Activated T-helper 9 cell treated with anti-CD3 and anti-CD28 coated beads, Interleukin-2, amount 50 U/mL, for 16 hours (primary cell): ENCODE measurements around the gene DDX56.
"Not testable (repeated sequence)": the region's sequence is repeated elsewhere in the genome, so short reads cannot be mapped to it uniquely, and the experiment has no call there.

Experiments used
- DNase-seq: peaks from one replicate; pipeline ENCODE4 v3.0.0-alpha.2; 2020; ENCODE audit warnings: low read depth

Gene DDX56

DNA sequence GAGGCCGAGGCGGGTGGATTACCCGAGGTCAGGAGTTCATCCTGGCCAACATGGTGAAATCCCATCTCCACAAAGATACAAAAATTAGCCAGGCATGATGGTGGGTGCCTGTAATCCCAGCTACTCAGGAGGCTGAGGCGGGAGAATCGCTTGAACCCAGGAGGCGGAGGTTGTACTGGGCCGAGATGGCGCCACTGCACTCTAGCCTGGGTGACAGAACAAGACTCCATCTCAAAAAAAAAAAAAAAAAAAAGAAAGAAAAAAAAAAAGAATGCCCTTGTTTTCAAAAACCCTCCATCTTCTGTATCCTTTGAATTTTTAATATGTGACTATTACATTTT lies 11.1 kb downstream of the DDX56 start:
- DNase-seq: not testable (repeated sequence)

DNA sequence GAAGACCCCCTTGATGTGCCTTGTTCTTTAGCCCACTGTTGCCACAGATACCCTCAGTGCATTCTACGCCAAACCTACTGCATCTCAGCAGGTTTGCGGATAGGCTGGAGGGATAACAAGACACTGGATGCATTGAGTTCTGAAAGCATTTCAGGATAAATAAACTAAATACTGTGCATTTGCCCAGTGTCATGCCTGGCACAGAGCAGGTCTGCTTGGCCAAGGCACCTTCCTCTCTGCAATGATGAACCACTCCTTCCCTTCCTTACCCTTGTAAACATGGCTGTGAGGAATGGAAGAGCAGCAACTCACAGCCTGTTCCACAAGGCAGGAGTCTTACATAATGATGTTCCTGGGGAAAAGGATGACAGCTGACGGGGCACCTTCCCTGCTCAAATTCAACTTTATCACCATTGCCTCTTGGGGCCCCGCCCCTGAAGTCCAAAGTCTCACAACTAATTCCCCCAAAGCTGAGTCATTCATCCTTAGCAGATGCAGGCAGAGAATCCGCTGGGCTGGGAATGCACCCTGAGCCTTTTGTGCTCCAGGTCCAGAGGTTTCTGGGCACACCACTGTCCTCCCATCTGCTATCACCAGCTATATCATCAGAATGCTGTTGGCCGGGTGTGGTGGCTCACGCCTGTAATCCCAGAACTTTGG lies 11.6 kb downstream of the DDX56 start:
- DNase-seq: no peak

DNA sequence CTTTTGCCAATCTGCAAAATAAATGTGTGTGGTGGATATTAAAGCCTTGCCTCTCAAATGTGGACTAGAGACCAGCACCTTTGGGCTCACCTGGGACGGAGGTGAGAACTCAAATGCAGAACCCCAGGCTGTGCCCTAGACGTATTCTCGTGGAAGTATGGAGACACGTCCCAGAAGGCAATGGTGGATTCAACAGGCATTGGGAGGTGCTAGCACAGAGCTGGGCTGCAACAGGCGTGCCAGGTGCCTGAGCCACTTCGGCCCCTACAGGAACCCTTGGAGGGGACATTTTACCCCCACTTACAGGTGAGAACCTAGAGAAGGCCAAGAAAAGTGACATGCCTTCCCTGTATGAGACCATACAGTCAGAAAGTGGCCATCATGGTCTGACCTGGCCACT lies 12.2 kb downstream of the DDX56 start:
- no peak for DNase-seq

GRCh38 chr7:44559485-44559884 lies 14.2 kb downstream of the DDX56 start:
- no peak for DNase-seq

DNA sequence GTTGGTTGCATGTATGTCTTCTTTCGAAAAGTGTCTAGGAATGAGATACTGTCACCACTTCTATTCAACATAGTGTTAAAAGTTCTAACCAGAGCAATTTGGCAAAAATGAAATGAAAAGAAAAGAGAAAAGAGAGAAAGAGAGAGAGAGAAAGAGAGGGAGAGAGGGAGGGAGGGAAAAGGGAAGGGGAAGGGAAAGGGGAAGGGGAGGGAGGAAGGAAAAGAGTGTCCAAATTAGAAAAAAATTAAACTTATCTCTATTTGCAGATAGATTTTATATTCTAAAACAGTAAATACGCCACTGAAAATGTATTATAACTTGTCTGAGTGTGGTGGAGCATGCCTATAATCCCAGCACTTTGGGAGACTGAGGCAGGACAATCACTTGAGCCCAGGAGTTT lies 16.2 kb downstream of the DDX56 start:
- DNase-seq: no peak

- no peak for DNase-seq
Observed at GRCh38 chr7:44555350-44555749, 18.4 kb downstream of the DDX56 start.

- DNase-seq: not testable (repeated sequence)
Observed at GRCh38 chr7:44552473-44553005, 21.2 kb downstream of the DDX56 start.

DNA sequence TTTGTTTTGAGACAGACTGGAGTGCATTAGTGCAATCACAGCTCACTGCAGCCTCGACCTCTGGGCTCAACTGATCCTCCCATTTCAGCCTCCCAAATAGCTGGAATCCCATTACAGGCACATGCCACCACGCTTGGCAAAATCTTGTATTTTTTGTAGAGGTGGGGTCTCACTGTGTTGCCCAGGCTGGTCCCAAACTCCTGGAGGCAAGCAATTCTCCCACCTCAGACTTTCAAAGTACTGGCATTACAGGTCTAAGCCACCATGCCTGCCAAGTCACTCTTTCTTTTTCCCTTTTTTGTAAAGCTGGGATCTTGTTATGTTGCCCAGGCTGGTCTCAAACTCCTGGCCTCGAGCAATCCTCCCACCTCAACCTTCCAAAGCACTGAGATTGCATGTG lies 24.3 kb downstream of the DDX56 start:
- no peak for DNase-seq

DNA sequence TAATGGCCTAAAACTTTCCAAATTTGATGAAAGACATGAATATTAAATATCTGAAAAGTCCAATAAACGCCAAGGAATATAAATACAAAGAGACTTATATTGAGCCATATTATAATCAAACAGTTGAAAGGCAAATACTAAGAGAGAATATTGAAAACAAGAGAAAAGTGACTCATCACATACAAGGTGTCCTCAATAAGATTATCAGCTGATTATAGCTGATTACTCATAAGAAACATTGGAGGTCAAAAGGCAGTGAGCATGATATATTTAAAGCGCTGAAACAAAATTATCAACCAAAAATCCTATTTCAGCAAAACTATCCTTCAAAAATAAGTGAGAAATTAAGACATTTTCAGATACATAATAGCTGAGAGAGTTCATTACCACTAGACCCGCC lies 24.8 kb downstream of the DDX56 start:
- no peak for DNase-seq

GRCh38 chr7:44547536-44548231 lies 26.0 kb downstream of the DDX56 start:
- no peak for DNase-seq

GRCh38 chr7:44541876-44542610 lies 31.7 kb downstream of the DDX56 start:
- no peak for DNase-seq

DNA sequence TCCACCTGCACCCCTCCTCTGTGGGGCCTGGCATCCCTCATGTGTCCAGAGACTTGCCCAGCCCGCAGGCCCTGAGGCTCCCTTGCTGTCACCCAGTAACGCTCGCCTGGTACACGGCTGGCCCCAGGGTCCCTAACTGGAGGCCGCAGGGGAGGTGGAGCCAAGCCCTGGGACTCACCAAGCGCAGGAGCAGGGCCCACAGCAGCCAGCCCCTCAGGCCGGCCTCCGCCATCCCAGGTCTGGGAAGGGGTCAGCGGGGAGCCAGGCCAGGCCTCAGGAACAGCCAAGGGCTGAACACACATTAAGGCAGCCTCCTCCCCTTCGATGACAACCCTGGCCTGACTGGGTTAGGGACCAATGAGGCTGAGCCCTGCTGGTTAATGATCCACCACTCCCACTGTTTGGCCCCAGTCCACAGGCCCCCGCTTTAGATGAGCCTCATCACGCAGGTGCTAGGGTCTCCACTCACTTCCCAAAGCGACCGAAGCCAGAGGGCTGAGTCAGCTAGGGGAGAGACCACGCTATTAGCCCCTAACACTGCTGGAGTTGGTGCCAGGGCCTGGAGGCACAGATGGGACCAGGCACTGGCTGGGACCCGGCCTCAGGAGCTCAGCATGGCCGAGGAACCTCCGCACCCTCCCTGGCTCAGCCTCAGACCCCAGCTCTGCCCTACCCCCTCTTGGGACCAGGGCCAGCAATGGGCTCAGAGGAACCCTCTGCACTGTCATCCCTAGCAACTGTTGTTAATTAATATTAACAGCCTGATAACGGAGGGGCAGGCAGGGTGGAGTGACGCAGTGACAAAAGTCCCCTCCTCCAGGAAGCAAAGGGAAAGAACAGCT lies 32.5 kb downstream of the DDX56 start, which contains the start of gene NPC1L1:
Gene NPC1L1, minus strand, starts transcription at position 303 of the 842 bp plus-strand sequence. Its CDS starts 71 bp downstream, at position 232.
- DNase-seq: no peak

GRCh38 chr7:44540592-44541027 lies 33.1 kb downstream of the DDX56 start:
- no peak for DNase-seq

DNA sequence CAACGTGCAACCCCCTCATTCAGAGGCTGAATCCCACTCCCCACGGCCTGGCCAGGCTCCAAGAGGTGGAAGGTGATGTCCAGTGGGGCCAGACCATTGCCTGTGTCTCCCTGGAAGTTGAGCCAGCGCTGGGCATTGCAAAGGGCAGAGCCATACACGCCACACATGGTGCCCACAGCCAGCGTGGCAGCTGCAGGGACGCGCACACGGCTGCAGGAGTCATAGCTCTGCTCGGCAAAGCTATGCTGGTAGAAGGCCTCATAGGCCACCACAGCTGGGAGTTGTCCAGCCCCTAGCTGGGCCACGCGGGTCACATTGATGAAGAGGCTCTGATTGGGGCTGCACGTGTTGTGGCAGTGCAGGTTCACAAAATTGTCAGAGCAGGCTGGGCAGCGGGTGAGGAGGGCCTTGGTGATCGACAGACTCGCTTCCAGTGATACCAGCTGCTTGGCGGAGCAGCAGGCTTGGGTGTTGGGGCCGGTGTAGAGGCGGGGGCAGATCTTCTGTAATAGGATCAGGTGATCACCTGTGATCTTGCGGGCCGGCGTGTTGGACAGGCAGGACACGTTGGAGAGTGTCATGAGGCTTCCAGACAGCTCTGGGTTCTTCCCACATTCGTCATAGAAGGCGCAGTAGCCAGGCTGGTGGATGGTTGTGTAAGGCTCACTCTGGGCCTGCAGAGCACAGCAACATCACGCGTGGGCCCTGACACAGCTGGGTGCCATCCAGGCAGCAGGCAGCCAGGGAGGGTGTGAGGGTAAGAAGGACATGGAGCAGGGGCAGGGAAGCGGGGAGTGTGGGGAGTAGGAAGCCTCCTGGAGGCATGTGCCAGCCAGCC lies 33.8 kb downstream of the DDX56 start:
- DNase-seq: no peak

- no peak for DNase-seq
Observed at GRCh38 chr7:44538798-44539668, 34.7 kb downstream of the DDX56 start.

DNA sequence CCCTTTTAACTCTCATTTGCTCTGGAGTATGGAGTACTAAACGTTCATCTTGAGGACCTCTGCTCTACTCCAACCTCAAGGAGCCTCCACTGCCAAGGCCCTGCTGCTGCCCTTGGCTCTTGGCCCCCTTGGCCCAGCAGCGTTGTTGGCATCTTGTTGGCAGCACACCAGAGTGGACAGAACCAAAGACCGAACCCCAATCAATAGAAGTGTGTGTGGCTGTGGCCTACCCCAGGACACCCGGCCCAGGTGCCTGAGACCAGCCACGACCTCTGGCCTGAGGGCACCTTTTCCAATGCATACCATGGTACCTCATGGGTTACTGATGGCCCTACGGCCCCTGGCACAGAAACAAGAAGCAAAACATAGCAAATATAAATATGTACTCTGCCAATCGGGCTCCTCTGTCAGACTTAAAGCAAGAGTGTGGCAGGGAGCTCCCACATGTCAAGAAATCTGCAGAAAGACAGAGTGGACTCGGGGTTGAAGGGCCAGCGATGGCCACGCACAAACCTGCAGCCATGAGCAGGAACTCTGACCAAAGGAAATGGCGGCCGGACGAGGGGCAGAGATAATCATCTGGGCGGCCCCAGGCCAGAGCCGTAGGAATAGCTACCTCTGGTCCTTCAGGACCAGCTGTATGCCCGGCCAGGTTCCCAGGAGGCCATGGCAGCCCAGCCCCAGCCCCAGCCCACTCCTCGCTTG lies 35.5 kb downstream of the DDX56 start:
- no peak for DNase-seq

DNA sequence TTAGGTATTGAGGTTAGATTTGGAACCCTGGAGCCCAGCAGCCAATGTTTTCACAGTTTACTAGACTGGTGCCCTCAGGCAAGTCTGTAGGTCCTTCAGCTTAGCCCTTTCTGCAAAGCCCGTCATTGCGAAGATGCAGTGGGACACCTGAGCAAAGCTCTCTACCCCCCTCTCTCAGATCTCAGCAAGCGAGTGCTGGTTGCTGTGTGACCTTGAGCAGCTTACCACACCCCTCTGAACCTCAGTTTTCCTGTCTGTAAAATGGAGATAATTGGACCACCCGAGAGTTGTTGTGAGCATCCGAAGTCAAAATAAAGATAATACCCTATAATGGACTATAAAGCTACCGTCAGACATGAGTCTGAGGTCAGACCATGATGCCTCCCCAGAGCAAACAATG lies 36.3 kb downstream of the DDX56 start:
- no peak for DNase-seq

GRCh38 chr7:44536090-44536489 lies 37.6 kb downstream of the DDX56 start:
- DNase-seq: no peak

GRCh38 chr7:44535348-44536064 lies 38.2 kb downstream of the DDX56 start:
- DNase-seq: no peak
